T-helper 22 cell (primary cell): ENCODE data around the gene BCAS3.

Experiments
- DNase-seq: peaks from one replicate; pipeline ENCODE4 v3.0.0-alpha.2; 2020; ENCODE audit warnings: low read depth

The BCAS3 gene

DNA sequence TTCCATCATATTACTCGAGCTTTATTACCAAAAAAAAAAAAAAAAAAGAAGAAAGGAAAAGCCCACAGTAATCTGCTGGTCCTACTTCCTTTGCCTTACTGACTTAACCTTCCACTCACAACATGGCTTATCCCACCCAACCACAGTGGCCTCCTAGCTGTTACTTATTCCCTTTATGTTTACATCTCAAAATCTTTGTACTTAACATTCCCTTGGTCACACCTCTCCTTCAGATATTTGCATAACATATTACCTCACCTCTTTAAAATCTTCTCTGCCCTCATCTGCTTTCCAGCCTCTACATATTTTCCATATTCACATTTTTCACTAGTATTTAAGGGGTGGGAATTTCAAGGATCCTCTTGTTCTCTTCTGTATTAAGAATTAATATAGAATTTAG, 395.0 kb downstream of the BCAS3 start:
- DNase-seq, result no peak

DNA sequence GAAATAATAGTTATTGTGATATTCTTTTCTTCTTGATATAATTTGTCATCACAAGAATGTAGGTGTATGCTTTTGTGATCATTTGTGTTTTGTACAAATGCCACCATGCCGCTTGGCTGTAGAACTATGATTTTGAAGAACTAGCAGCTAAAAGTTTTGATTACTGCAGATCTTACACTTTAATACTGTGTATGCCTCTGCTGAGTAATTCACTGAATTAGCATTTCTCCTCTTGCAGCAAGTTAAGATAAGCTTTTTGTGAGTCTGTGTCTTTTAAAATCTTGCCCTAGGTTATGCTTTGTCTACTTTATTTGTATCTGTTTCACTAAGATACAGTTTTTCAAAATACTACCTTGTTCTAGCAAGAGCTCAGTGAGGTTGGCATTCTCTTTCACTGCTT, 395.5 kb downstream of the BCAS3 start:
- no peak for DNase-seq

DNA sequence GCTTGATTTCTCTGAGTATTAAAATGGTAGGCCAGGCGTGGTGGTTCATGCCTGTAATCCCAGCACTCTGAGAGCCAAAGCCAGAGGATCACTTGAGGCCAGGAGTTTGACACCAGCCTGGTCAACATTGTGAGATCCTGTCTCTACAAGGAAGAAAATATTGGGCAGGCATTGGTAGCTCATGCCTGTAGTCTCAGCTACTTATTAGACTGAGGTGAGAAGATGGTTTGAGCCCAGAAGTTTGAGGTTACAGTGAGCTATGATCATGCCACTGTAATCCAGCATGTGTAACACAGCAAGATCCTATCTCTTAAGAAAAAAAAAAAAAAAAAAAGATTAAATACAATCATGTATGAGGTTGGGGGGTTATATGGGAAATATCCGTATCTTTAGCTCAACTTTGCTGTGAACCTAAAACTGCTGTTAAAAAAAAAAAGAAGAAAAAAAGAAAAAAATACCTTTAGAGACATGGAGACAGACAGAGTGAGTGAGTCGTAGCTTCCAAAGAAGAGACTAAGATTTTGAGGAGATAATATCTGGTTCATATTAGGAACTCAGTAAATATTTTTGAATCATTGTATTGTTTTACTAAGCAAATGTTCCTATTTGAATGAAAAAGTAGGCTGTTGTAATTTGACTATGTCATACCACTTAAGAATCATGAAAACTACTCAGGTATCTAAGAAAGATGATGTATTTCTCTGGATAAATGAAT, 396.3 kb downstream of the BCAS3 start:
- no peak for DNase-seq

DNA sequence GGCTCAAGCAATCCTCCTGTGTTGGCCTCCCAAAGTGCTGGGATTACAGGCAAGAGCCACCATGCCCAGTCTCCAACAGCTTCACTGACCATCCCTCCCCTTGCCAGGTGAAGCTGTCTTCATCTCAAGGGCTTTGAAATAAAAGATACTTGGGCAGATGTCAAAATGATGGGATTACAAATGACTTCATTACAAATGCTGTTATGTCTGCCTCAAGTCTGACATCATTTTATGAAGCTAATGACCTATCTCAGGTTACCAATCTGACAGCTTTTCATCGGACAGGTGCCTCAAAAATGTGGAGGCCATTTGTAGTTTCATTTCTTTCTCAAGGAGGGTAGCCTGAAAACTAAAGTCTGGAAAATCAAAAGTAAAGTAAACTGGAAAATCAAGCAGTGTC, 398.3 kb downstream of the BCAS3 start:
- no peak for DNase-seq

GRCh38 chr17:61076621-61077031, 399.0 kb downstream of the BCAS3 start:
- DNase-seq, result no peak

GRCh38 chr17:61081959-61082358, 404.3 kb downstream of the BCAS3 start:
- no peak for DNase-seq

GRCh38 chr17:61084260-61084659, 406.6 kb downstream of the BCAS3 start:
- no peak for DNase-seq

- DNase-seq, result no peak
Measured at GRCh38 chr17:61087024-61087423, 409.4 kb downstream of the BCAS3 start.

GRCh38 chr17:61088556-61088955, 410.9 kb downstream of the BCAS3 start:
- DNase-seq, result no peak

GRCh38 chr17:61091096-61091495, 413.4 kb downstream of the BCAS3 start:
- DNase-seq, result no peak

- no peak for DNase-seq
Measured at GRCh38 chr17:61097781-61098180, 420.1 kb downstream of the BCAS3 start.

DNA sequence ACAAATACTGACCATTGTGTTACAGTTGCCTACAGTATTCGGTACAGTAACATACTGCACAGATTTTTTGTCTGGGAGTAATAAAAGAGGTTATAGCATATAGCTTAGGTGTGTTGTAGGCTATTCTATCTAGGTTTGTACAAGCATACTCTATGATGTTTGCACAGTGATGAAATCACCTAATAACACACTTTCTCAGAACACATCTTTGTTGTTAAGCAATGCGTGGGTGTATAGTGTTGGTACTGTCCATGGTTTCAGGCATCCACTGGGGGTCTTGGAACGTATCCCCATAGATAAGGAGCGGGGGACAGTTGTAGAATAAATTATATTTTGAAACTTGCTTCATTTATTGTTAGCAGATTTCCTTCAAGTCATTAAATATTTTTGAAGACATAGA, 428.7 kb downstream of the BCAS3 start:
- no peak for DNase-seq

- no peak for DNase-seq
Measured at GRCh38 chr17:61116577-61116976, 438.9 kb downstream of the BCAS3 start.

- DNase-seq, result no peak
Measured at GRCh38 chr17:61117983-61118382, 440.3 kb downstream of the BCAS3 start.

DNA sequence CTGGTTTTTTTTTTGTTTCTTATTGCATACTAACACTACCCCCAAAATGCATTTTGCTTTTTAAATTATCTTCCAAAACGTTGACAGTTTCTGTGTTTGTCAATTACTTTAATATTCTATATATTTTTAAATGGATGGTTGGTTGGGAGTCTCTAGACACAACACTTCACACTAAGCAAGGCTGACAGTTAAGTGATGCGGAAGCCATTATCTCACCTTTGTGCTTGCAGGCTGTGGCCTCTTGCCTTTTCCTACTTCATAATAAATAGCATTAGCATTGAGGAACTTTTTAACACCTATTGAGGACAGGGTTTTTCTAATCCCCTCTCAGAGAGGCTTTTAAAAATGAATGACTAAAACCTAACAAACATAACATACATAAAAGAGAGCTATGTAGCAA, 441.2 kb downstream of the BCAS3 start:
- DNase-seq, result no peak

- no peak for DNase-seq
Measured at GRCh38 chr17:61122326-61122913, 444.8 kb downstream of the BCAS3 start.

GRCh38 chr17:61124562-61124961, 446.9 kb downstream of the BCAS3 start:
- DNase-seq, result no peak

DNA sequence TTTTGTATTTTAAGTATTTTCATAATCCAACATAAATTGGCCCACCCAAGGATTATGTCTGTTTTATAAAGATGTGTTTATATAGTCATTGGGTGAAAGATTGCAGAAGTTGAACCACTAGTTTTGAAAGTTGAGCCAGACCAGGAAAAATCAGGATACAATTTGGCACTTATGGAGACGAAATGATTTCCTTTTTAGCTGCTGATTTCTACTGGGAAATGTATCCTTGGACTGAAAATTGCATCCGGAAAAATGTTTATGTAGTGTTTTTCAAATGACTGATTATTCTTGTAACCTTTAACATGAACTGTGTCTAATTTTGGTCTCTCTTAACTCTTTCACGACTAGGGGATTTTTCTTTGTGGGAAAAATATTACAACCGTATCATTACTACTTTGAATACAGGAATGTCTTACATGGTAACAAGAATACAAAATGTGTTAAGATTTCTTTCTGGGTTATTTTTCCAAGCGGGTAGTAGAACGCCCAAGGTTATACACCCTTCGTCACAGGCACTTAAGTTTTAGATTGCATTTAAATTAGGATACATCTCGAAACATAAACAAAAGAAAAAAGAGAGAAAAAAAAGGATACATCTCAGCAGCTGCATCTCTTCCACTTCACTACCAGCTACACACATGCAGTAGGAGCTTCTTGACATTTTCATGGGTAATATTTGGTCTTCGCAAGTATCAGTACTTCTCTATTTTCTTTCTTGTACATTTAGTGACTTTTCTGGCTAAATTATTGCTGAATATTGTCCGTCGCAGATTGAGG, 449.0 kb downstream of the BCAS3 start:
- no peak for DNase-seq

GRCh38 chr17:61127960-61128359, 450.3 kb downstream of the BCAS3 start:
- DNase-seq, result no peak

DNA sequence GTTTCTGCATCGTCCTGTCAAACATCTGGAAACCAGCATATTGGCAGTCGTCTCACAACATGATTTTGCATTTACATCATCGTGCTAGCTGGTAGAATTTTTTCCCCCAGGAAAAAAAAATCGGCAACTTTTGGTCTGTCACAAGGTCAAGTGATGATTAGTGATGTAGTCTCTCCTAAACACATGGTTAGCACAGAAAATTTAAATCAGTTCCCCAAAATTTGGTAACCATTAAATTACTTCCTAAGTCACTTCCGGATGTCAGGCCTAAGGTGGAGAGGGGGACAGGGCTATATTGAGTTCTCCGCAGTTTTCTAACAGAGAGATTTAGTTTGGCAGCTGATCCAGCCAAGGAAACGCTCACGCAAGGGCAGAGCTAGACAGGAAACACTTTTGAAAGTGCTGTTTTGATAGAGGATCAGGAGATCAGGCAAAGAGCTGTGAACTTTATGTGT, 451.0 kb downstream of the BCAS3 start:
- DNase-seq, result no peak

- DNase-seq, result no peak
Measured at GRCh38 chr17:61129267-61130254, 451.9 kb downstream of the BCAS3 start.

- DNase-seq, result no peak
Measured at GRCh38 chr17:61130330-61130729, 452.7 kb downstream of the BCAS3 start.
